NK-92 (cell line): ENCODE results near the gene APOM.

Experiments used
- DNase-seq: peaks from one replicate; lab custom pipeline; 2025; ENCODE audit not compliant: unreplicated experiment; lab: John Stamatoyannopoulos, UW

The APOM gene

GRCh38 chr6:31677955-31678354 is 22.3 kb downstream of the APOM start:
- no peak for DNase-seq

GRCh38 chr6:31680226-31681134 is 24.8 kb downstream of the APOM start, which contains the start of gene LY6G5C:
TSS of gene LY6G5C (minus strand) at chr6:31681067. CDS start at chr6:31680373, 694 bp downstream.
- no peak for DNase-seq

GRCh38 chr6:31681135-31681671 is 25.5 kb downstream of the APOM start:
- DNase-seq: no peak

GRCh38 chr6:31683591-31683990 is 27.9 kb downstream of the APOM start:
- DNase-seq: no peak

- no peak for DNase-seq
Measured at GRCh38 chr6:31686483-31686882, 30.8 kb downstream of the APOM start.

GRCh38 chr6:31687321-31687720 is 31.6 kb downstream of the APOM start:
- DNase-seq: no peak

GRCh38 chr6:31687860-31688693 is 32.4 kb downstream of the APOM start:
- no peak for DNase-seq

- no peak for DNase-seq
Measured at GRCh38 chr6:31689249-31690110, 33.8 kb downstream of the APOM start.

- no peak for DNase-seq
Measured at GRCh38 chr6:31690231-31691077, 34.8 kb downstream of the APOM start.

- DNase-seq: no peak
Measured at GRCh38 chr6:31691078-31691463, 35.4 kb downstream of the APOM start.

- no peak for DNase-seq
Measured at GRCh38 chr6:31691564-31692108, 35.9 kb downstream of the APOM start.

- DNase-seq: no peak
Measured at GRCh38 chr6:31692353-31692752, 36.7 kb downstream of the APOM start.

- DNase-seq: no peak
Measured at GRCh38 chr6:31692886-31693285, 37.2 kb downstream of the APOM start.

- DNase-seq: no peak
Measured at GRCh38 chr6:31693535-31693934, 37.8 kb downstream of the APOM start.

GRCh38 chr6:31697555-31697954 is 41.9 kb downstream of the APOM start:
- no peak for DNase-seq

- DNase-seq: no peak
Measured at GRCh38 chr6:31700740-31701401, 45.2 kb downstream of the APOM start.

- DNase-seq: no peak
Measured at GRCh38 chr6:31701666-31702404, 46.1 kb downstream of the APOM start.

GRCh38 chr6:31702405-31702818 is 46.7 kb downstream of the APOM start:
- no peak for DNase-seq
